COR-L47 (cell line): ENCODE results near the gene SIAH1.
"Not testable (repeated sequence)": the region's sequence is repeated elsewhere in the genome, so short reads cannot be mapped to it uniquely, and the experiment has no call there.

Experiments used
- DNase-seq: peaks from one replicate; lab custom pipeline; 2025; lab: John Stamatoyannopoulos, UW

Gene SIAH1, protein sequence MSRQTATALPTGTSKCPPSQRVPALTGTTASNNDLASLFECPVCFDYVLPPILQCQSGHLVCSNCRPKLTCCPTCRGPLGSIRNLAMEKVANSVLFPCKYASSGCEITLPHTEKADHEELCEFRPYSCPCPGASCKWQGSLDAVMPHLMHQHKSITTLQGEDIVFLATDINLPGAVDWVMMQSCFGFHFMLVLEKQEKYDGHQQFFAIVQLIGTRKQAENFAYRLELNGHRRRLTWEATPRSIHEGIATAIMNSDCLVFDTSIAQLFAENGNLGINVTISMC

DNA sequence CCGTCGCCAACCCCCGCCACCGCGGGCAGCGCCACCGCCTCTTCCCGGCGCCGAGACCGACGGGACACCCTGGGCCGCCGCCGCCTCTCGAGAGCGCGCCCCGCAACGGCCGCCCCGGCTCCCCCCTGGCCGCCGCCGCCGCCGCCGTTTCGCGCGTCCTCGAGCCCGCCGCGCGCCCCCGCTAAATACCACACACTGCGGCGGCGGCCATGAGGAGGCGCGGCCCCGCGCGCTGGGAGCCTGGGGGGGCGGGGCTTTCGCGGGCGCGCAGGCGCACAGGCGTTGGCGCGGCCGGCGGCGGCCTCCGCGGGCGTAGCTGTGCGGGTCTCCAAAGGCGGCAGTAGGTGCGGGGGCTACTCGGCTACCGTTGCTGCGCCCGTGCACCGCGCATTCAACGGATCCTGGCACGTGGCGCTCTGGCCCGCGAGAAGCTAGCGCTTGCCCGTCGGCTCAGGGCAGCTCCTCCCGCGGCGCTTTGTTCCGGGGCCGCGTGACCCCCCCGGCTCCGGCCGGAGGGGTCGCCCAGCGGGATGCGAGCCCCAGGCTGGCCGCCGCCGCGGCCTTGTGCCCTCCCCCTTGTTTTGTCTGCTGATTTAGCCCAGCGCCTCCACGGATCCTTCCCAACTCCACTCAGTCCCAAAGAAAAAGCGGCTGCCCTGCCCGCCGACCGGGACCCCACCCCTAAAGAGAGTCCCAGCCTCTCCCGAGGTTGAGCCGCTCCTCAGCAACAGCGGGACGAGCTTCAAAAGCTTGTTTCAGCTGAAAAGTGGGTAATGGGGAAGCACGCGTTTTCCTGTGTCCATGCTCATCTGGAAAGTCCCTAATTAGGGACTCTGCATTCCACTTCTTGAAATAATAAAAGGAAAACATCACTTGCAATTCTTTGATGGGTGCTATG lies at the start of gene SIAH1:
SIAH1 (minus strand) TSS at position 161 of the 898 bp plus-strand sequence. CDS start 22,985 bp downstream, outside the sequence.
- peak; percentile 81 for DNase-seq

DNA sequence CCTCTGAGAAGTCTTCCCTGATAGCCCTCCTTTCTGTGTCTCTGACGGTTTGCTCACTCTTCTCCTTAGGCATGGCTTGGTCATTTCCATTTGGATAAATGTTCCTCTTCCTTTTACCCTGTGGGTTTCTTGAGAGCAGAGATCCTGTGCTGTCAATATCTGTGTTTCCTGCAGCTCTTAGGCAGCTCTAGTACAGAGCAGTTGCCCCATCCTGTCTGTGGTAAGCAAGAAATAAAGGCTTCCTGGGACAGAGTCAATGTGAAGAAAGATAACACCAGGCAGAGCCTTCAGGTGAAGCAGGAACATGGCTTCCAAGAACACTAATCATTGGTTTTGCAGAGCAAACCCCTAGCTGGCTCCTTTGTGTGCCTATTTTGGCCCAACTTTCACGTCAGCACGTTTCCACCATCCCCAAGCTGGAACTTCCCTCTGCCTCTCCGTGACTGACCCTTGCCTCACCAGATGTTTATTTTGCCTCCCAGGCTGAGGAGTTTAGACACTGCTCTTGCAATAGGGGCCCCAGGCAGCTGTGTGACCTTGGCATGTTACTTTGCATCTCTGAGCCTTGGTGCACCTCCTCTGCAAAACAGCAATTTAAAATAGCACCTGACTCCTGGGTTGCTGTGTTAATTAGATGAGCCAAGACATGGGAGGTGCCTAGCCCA lies 49.6 kb upstream of the SIAH1 start:
- DNase-seq: no peak

DNA sequence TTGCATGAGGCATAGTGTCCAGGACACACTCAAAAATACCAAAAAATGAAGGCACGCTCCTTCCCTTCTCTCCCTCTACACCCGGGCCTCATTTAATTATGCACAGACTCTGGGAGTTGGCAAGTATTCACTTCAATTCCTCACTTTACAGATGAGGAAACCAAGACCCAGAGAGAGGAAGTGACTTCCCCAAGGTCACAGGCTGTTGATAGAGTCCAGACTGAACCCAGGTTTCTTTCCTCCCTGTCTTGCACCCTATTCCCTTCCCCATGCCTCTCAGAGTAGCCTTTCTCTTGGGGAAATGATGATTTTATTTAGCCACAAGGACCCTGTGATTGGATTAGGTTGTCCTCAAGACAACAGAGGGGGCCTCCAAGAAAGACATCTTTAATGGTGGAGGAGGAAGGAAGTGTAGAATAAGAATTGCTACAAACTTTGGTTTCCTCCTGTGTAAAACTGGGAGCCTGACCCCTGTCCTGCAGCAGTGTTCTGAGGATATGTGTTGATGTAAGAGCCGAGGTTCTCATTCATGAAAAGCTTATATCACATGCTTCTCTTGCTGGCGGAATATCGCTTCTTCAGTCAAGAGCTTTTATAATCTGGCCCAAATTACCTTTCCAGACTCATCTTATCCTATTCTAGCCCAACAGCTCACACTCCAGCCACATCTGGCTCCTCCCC lies 48.8 kb upstream of the SIAH1 start:
- DNase-seq: no peak

DNA sequence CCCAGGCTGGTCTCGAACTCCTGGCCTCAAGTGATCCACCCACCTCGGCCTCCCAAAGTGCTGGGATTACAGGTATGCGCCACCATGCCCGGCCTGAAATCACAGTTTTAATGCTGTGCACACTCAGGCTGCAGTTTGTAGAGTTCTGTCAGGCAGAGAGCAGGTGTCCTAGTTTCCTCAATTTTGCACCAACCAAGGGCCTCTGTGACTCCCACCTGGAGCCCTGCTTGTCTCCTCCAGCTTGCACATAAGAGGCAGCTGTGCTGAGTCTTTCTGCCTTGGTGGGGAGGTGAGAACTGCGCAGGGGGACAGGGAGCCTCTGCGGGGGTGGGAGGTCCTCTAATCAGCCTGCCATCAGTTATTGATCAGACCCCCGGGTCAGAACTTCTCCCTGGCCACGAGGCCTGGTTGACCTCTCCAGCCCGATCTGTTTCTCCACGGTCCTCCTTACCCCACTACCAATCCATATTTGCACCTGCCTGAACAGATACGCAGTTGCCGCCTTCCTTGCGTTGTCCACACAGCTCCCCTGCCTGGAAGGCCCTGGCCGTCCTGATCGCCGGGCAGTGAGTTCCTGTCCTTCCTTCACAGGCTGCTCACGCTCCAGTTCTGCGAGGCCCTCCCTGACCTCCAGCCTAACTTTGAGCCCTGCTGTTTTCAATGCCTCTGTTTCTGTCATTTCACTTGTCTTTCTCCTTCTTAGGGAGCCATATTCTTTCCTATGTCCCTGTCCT lies 48.1 kb upstream of the SIAH1 start:
- DNase-seq: no peak

DNA sequence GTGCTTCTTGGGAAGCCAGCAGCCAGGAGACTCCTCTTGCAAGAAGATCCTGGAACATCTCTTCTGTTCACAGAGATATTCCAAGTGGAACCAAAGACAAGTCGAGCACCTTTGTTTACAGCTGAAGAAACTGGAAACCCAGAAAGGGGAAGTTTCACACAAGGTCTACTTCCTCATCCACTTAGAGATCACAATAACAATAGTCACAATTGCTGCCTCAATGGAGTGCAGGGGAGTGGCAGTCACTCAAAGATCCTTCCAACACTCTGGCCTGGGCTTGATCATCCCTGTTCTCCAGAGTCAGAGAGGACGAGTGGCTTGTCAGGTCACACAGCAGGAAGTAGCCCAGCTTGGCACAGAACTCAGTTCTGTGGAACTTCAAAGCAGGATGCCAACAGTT lies 46.9 kb upstream of the SIAH1 start:
- DNase-seq: no peak

DNA sequence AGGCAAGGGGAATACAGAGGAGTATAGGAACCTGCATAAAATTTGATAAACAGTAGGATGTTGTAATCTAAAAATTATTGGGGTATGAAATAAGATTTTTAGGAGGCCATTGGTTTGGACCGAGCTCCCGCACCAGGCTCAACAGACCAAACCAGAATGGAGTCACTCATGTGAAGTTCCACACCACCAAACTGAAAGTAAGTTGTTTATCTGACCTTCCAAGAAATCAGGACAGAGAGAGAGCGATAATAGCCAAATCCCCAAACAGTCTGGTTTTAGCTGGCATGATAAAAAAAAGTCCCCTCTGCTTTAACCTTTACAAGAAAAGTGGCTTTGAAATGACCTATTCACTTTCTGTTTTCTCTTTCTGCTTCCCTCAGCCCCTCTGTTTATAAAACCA lies 45.7 kb upstream of the SIAH1 start:
- DNase-seq: no peak

DNA sequence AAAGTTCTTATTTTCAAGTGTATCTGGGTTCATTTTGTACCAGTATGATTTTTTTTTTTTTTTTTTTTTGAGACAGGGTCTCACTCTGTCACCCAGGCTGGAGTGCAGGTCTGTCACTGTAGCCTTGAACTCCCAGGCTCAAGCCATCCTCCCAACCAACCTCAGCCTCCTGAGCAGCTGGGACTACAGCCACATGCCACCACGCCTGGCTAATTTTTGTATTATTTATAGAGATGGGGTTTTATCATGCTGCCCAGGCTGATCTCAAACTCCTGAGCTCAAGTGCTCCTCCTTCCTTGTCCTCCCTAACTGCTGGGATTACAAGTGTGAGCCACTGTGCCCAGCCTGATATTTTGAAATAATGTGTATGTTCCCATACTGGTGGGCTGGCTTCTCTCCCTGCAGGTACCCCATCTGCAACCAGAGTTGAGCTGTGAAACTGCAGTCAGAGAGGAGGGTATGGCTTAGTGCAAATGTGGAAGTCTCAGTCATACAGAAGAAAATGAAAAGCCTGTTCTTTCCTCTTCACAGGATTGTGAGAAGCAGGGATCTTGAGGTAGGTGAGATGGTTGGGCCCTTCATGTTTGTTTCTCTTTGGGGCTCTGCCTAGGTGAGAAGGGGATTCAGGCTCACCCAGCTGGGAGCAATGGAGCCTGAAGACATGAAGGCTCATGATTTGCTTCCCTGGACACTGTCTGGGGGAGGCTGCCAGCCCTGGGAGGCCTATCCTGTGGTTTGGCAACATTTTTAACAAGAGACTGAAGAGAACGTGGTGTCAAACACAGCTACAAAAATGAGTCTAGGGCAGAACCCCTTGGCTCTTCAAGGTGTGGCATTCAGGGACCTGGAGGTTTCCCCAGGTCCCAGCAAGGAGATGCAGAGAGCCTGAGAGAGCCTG lies 41.3 kb upstream of the SIAH1 start:
- DNase-seq: no peak

DNA sequence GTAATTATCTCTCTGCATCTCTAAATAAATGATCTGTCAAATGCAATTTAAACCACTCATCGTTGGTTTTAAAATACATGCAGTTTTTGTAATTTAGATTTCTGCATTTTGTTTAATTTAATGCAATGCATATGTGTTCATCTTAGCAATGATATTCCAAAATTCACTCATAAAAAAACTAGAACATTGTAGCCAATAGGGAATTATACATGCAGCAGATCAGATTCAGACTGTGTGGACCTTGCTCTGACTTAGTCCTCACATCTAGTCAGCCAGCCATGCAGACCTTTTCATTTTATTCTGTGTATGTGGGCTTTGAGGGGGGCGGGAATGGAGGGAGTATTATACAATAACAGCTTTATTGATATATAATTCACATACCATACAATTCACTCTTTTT lies 37.3 kb upstream of the SIAH1 start:
- DNase-seq: no peak

DNA sequence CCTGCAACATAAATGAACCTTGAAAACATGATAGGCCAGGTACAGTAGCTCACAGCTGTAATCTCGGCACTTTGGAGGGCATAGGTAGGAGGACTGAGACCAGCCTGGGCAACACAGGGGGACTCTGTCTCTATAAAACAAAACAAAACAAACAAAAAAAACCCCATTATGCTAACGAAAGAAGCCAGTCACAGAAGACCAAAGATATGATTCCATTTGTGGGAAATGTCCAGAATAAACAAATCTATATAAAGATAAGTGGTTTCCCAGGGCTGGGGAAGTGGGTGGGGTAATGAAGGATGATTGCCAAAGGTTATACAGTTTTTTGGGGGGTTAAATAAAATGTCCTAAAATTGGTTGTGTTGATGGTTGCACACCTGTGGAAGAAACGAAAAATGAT lies 36.5 kb upstream of the SIAH1 start:
- no peak for DNase-seq

DNA sequence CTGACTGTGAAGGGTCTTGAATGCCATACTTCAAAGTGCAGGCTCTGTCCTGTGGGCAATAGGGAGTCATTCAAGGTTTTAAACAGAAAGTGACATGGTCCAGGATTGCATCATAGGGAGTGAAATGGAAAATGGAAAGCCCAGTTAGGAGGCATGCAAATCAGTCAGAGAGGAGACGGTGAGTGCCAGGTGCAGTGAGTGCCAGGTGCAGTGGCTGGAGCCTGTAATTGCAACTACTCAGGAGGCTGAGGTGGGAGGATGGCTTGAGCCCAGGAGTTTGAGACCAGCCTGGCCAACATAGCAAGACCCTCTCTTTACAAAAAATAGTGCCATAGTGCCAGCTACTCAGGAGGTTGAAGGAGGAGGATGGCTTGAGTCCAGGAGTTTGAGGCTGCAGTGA lies 35.2 kb upstream of the SIAH1 start:
- DNase-seq: no peak

DNA sequence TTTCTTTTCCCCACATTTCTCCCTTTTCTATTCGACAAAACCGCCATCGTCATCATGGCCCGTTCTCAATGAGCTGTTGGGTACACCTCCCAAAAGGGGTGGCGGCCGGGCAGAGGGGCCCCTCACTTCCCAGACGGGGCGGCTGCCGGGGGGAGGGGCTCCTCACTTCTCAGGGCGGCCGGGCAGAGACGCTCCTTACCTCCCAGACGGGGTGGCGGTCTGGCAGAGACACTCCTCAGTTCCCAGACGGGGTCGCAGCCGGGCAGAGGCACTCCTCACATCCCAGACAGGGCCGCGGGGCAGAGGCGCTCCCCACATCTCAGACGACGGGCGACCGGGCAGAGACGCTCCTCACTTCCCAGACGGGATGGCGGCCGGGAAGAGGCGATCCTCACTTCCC lies 31.4 kb upstream of the SIAH1 start:
- not testable (repeated sequence) for DNase-seq

DNA sequence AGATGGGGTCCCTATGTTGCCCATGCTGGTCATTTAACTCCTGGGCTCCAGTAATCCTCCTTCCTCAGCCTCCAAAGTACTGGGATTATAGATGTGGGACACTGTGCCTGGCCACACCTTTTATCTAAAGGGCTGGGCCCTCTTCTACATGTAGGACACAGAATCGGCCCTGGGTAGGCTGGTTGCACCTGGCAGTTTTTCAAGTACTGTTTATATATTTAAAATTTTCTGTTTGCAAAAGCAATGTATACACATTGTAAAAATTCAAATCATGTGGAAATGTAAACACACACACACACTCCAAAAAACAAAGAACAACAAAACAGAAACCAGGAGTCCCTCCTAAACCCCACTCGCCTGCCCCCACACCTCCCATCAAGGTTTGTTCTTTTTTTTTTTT lies 28.1 kb upstream of the SIAH1 start:
- DNase-seq: peak; percentile 25

DNA sequence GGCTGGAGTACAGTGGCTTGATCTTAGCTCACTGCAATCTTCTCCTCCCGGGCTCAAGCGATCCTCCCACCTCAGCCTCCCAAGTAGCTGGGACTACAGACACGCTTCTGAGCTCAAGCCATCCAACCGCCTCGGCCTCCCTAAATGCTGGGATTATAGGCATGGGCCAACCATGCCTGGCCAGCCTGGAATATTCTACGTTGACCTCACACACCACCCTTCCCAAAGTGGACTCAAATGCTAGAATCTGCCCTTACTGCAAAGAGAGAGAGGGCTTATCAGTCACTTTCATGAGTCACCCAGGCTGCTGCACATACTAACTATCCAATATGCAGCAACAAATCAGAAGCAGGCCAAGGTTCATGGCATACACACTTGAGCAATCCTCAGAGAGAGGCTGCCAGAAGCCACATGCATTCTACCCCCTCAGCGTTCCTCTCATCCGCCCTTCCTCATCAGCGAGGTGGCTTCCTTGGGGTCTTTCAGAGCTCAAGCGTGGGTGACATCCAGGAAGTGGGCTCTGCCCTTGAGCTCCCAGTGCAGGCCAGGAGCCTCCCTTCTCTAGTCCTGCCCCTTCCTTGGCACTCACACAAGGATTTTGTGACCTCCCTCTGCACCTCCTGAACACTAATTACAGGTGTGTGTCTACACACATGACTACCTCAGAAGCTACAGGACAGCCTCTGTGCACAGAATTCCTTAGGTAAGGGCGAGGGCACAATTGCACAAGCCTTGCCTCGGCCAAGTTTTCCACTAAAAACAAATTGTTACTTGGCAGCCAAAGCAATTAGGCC lies 24.8 kb upstream of the SIAH1 start:
- DNase-seq: no peak

DNA sequence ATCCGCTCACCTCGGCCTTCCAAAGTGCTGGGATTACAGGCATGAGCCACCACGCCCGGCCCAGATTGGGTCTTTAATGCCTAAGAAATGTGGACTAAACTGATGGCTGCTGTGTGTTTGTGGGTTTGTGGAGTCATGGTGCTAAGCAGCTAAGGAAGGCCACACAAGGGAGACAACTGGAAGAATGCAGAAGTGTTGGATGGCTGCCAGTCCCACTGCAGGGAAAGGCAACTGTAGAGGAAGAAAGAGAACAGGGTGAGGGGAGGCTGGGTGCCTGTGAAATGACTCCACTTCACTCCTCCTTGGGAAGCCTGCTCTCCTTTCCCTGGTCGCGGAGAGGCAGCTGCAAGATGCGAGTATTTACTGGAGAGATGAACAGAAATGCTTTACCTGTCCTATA lies 23.5 kb upstream of the SIAH1 start:
- DNase-seq: no peak

DNA sequence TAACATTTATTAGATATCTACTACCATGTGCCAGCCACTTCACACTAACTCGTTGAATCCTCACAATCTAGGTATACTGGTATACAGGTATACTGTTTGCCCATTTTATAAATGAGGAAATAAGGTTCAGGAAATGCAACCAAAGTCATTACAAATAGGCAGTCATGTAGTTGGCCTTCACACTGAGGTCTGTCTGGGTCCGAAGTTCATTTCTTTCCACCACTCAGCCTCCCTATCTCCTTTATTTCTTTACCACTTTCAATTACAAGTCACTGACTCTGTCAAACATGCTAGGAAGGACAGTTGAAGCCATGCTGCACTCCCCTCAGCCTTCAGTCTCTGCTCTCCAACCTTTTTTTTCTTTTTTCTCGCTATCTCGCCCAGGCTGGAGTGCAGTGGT lies 20.7 kb upstream of the SIAH1 start:
- DNase-seq: no peak

DNA sequence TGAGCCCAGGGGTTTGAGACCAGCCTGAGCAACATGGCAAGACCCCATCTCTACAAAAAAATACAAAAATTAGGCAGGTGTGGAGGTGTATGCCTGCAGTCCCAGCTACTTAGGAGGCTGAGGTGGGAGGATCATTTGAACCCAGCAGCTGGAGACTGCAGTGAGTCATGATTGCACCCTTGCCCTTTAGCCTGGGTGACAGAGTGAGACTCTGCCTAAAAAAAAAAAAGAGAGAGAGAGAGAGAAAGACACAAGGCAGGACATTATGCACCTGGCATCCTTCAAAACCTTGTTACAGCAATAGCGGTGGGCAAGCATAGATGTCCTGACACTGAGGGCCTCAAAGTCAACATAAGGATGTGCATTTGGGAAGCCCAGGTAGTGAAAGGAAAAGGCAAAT lies 19.9 kb upstream of the SIAH1 start:
- no peak for DNase-seq

DNA sequence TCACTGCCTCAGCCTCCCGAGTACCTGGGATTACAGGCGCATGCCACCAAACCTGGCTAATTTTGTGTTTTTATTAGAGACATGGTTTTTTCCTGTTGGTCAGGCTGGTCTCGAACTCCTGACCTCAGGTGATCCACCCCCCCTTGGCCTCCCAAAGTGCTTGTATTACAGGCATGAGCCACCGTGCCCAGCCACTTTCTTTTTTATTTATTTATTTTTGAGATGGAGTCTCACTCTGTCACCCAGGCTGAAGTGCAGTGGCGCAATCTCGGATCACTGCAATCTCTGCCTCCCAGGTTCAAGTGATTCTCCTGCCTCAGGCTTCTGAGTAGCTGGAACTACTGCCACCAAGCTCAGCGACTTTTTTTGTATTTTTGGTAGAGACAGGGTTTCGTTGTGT lies 17.3 kb upstream of the SIAH1 start:
- not testable (repeated sequence) for DNase-seq

DNA sequence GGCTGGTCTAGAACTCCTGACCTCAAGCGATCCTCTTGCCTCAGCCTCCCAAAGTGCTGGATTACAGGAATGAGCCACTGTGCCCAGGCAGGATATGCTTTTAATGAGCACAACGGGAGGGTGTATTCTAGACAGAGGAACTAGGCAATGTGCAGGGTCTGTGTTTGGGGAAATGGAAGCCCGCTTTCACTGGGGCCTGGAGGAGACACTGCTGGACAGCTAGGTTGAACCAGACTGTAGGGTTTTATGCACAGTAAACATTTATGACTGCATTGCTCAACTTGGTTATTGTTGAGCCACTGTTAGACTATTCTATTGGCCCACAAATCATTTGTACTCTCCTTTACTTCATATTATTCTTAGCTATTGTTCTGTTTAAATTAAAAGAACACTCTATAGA lies 10.2 kb upstream of the SIAH1 start:
- DNase-seq: no peak

DNA sequence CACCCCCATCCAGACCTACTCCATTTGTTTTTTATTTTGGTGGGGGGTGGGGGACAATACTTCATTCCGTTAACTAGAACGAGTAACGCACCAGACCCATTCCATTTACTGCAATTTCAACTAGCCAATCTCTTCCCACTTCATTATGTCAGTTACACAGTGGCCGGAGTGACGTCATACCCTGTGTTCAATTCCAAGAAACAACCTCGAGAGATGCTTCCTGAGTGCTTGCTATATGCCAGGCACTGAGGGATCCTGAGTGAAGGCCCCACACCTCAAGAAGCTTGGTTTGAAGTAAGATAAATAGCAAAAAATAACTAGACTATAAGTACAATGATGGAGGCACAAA lies 9.1 kb upstream of the SIAH1 start:
- no peak for DNase-seq
